ENCODE measurements around the gene MAP6.

MAP6 gene

GRCh38 chr11:75538150-75538942 lies 130.5 kb downstream of the MAP6 start:
- TF ChIP-seq CTCF (IDR thresholded peaks at IDR 0.05; ENCODE audit: extremely low read depth, insufficient read depth, missing control alignments) = no peak
- in situ Hi-C loops (cut with MboI; ENCODE audit: low pct_unique_long_range_greater_than_20kb, low sequenced_read_pairs, unreplicated experiment) = no loop called here
- DNase-seq (ENCODE audit: low spot score) = no peak

DNA sequence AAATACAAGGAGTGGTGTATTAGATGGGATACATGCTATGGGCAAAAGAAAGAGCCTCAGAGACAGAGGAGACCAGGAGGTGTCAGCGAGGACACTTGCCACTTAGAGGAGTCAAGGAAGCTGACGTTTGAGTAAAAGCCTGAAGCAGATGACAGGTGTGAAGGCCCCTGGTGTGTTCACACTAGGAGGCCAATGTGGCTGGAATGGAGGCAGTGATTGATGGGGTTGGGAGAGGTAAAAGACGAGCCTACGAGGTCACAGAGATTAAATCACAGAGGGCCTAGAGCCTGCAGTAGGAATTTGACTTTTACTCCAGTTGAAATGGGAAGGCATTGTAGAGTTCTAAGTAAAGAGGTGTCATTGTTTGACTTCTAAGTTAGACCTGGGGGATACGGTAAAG lies 131.1 kb downstream of the MAP6 start:
- no peak for DNase-seq (ENCODE audit: low spot score)
- in situ Hi-C loops (cut with MboI; ENCODE audit: low pct_unique_long_range_greater_than_20kb, low sequenced_read_pairs, unreplicated experiment) = no loop called here
- TF ChIP-seq CTCF (IDR thresholded peaks at IDR 0.05; ENCODE audit: extremely low read depth, insufficient read depth, missing control alignments) = no peak

Data from GM13977 (cell line).